GM19035 (cell line): ENCODE results near the gene AOAH.

Experiments used
- ATAC-seq: cut with Tn5 transposase; IDR thresholded peaks from one replicate; pipeline ENCODE4 v1.9.1; 2021; ENCODE audit not compliant: unreplicated experiment

Gene AOAH

GRCh38 chr7:36638140-36638539, 86.2 kb downstream of the AOAH start:
- no peak for ATAC-seq

- no peak for ATAC-seq
These were observed 86.9 kb downstream of the AOAH start for GRCh38 chr7:36637417-36637816.

- no peak for ATAC-seq
These were observed 88.2 kb downstream of the AOAH start for GRCh38 chr7:36636126-36636525.

GRCh38 chr7:36635091-36635490, 89.2 kb downstream of the AOAH start:
- no peak for ATAC-seq

GRCh38 chr7:36633377-36633776, 90.9 kb downstream of the AOAH start:
- ATAC-seq, result no peak

- no peak for ATAC-seq
These were observed 94.1 kb downstream of the AOAH start for GRCh38 chr7:36630112-36630650.

- ATAC-seq, result no peak
These were observed 94.9 kb downstream of the AOAH start for GRCh38 chr7:36629351-36629750.

GRCh38 chr7:36627836-36628235, 96.5 kb downstream of the AOAH start:
- no peak for ATAC-seq

- no peak for ATAC-seq
These were observed 98.2 kb downstream of the AOAH start for GRCh38 chr7:36626111-36626510.

- ATAC-seq, result no peak
These were observed 99.0 kb downstream of the AOAH start for GRCh38 chr7:36625247-36625646.

GRCh38 chr7:36623247-36623646, 101.0 kb downstream of the AOAH start:
- ATAC-seq, result no peak

GRCh38 chr7:36621396-36621795, 102.9 kb downstream of the AOAH start:
- no peak for ATAC-seq

GRCh38 chr7:36620166-36620708, 104.1 kb downstream of the AOAH start:
- no peak for ATAC-seq

GRCh38 chr7:36617408-36617807, 106.9 kb downstream of the AOAH start:
- no peak for ATAC-seq

GRCh38 chr7:36615852-36616540, 108.3 kb downstream of the AOAH start:
- no peak for ATAC-seq

GRCh38 chr7:36614959-36615358, 109.3 kb downstream of the AOAH start:
- ATAC-seq, result no peak

- ATAC-seq, result no peak
These were observed 111.2 kb downstream of the AOAH start for GRCh38 chr7:36613031-36613614.

GRCh38 chr7:36611703-36612102, 112.6 kb downstream of the AOAH start:
- no peak for ATAC-seq

- ATAC-seq, result no peak
These were observed 116.6 kb downstream of the AOAH start for GRCh38 chr7:36607721-36608095.

GRCh38 chr7:36606976-36607720, 117.1 kb downstream of the AOAH start:
- no peak for ATAC-seq

- ATAC-seq, result no peak
These were observed 117.9 kb downstream of the AOAH start for GRCh38 chr7:36606153-36606975.
